Stimulated activated naive B cell treated with anti-CD40 and anti-IgM and Interleukin-4, amounts not matched to agents 10 μg/mL and 1 μg/mL and 100 μg/mL, for 72 hours (primary cell): ENCODE data around the gene ACVR2A.

Source experiments
- ATAC-seq, 2 donors: fragments of 150-1000 bp; cut with Tn5 transposase; replicated peaks; 2 replicates each; pipeline ENCODE4 v1.10.0; 2021; ENCODE audit warnings: moderate library complexity in 1 of 2
- DNase-seq: peaks from one replicate; pipeline ENCODE4 v3.0.0; 2021
- H3K27ac Mint-ChIP-seq: one replicate; pipeline ENCODE4 v1.8.0; 2022; ENCODE audit warnings: mild to moderate bottlenecking, mixed read lengths
- H3K27me3 Mint-ChIP-seq, 2 donors: one replicate each; pipeline ENCODE4 v1.8.0; 2022; ENCODE audit warnings: mixed read lengths in 2 of 2
- H3K36me3 Mint-ChIP-seq, 2 donors: one replicate each; pipeline ENCODE4 v1.8.0; 2022; ENCODE audit warnings: mixed read lengths in 2 of 2, mild to moderate bottlenecking in 1 of 2
- H3K4me1 Mint-ChIP-seq, 2 donors: one replicate each; pipeline ENCODE4 v1.8.0; 2022; ENCODE audit warnings: mixed read lengths in 2 of 2, mild to moderate bottlenecking in 1 of 2
- H3K4me3 Mint-ChIP-seq, 2 donors: one replicate each; pipeline ENCODE4 v1.8.0; 2022; ENCODE audit warnings: mild to moderate bottlenecking in 2 of 2, mixed read lengths in 2 of 2, moderate library complexity in 1 of 2
- H3K9me3 Mint-ChIP-seq, 2 donors: one replicate each; pipeline ENCODE4 v1.8.0; 2022; ENCODE audit warnings: mixed read lengths in 2 of 2, mild to moderate bottlenecking in 1 of 2

Gene ACVR2A

DNA sequence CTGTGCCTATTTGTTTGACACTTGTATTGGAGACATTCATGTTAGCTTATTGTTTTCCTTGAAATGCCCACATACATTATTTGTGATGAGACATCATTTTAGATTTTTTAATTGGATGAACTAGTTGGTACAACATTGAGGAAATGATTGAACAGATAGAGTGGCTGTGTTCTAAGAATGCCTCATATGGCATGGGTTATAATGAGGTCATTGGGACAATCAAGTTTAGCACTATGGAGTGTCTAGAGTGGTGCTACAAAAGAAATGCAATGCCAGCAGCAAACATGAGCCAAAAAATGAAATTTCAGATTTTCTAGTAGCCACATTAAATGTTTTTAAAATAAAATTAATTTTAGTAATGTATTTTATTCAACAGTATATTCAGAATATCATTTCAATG is 28.1 kb downstream of the ACVR2A start:
- no peak for DNase-seq
- no peak overlapping the region for H3K27ac Mint-ChIP-seq
- H3K9me3 Mint-ChIP-seq, result no peaks in the 10 kb centered on the region
- no peak for ATAC-seq
- H3K4me1 Mint-ChIP-seq, result peaks cover 2 to 7% of the 10 kb centered on the region in 2 donors
- no peaks in the 10 kb centered on the region for H3K27me3 Mint-ChIP-seq
- no peak overlapping the region for H3K4me3 Mint-ChIP-seq
- H3K36me3 Mint-ChIP-seq, result no peaks in the 10 kb centered on the region

GRCh38 chr2:147873859-147874483 is 29.1 kb downstream of the ACVR2A start:
- no peaks in the 10 kb centered on the region for H3K9me3 Mint-ChIP-seq
- ATAC-seq, result no peak
- DNase-seq, result no peak
- no peak overlapping the region for H3K27ac Mint-ChIP-seq
- peaks cover 2 to 7% of the 10 kb centered on the region in 2 donors for H3K4me1 Mint-ChIP-seq
- H3K36me3 Mint-ChIP-seq, result no peaks in the 10 kb centered on the region
- H3K27me3 Mint-ChIP-seq, result no peaks in the 10 kb centered on the region
- H3K4me3 Mint-ChIP-seq, result no peak overlapping the region

DNA sequence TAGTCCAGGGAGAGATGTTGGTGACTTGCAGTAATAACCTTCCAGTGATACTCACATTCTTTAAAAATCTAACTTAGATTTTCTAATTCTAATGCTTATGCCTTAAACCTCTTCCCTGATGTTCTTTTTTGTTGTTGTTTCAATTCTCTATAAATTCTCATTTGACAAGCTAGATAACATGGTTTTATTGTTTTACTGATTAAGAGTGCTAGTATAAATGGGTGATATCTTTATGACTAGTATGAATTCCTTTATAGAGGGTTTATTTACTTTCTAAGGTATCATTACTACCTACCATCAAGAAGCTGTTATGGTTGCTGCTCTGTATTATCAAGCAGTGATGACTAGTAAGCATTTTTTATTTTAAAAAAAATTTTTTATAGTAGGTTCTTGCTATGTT is 35.0 kb downstream of the ACVR2A start:
- Mint-ChIP-seq H3K27me3 (no peaks in the 10 kb centered on the region), H3K9me3 (no peaks in the 10 kb centered on the region), H3K4me3 (no peak overlapping the region), H3K4me1 (peaks cover 3 to 9% of the 10 kb centered on the region in 2 donors), H3K36me3 (no peaks in the 10 kb centered on the region), H3K27ac (no peak overlapping the region)
- no peak for ATAC-seq
- DNase-seq, result no peak

DNA sequence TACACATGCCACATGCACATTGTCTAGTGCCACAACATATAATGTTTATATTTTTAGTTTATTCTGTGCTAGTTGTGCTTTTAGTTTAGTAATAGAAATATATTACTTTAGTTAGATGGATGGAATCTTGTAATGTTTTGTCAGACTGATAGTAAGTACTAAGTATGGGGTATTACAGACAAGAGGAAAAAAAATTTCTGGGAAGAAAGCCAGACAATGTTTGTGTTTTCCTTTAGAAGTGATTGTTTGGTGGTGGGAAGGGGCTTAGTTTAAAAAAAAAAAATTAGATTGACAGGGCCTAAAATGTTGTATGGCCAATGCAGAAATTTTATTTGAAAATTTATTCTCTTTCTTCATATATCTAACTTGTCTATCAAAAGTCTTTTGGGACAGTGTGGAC is 37.8 kb downstream of the ACVR2A start:
- ATAC-seq (no peak), DNase-seq (no peak)
- H3K27ac Mint-ChIP-seq, result no peak overlapping the region
- H3K9me3 Mint-ChIP-seq, result no peaks in the 10 kb centered on the region
- H3K27me3 Mint-ChIP-seq, result no peaks in the 10 kb centered on the region
- H3K4me1 Mint-ChIP-seq, result peaks cover 4 to 15% of the 10 kb centered on the region in 2 donors
- H3K4me3 Mint-ChIP-seq, result no peak overlapping the region
- H3K36me3 Mint-ChIP-seq, result no peaks in the 10 kb centered on the region

DNA sequence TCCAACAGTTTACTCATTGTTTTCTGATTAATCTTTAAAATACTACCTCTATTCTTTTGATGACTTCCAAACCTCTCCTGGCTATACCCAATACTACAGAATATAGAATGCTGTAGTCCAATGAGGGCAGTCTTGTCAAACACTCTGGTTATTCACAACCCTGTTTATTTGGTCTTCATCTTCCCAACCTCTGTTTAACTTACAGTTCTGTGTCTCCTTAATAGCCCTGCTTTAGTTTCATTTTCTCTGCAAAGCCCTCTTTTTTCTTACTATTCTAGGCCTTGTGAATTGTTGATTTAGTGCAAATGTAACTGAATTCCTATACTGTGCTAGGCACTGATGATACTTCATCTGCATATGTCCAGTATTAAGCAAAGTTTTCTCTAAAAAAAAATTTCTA is 40.0 kb downstream of the ACVR2A start:
- H3K9me3 Mint-ChIP-seq, result no peaks in the 10 kb centered on the region
- no peaks in the 10 kb centered on the region for H3K27me3 Mint-ChIP-seq
- H3K27ac Mint-ChIP-seq, result no peak overlapping the region
- peaks cover 4 to 15% of the 10 kb centered on the region in 2 donors for H3K4me1 Mint-ChIP-seq
- no peak overlapping the region for H3K4me3 Mint-ChIP-seq
- DNase-seq, result no peak
- ATAC-seq, result no peak
- no peaks in the 10 kb centered on the region for H3K36me3 Mint-ChIP-seq

DNA sequence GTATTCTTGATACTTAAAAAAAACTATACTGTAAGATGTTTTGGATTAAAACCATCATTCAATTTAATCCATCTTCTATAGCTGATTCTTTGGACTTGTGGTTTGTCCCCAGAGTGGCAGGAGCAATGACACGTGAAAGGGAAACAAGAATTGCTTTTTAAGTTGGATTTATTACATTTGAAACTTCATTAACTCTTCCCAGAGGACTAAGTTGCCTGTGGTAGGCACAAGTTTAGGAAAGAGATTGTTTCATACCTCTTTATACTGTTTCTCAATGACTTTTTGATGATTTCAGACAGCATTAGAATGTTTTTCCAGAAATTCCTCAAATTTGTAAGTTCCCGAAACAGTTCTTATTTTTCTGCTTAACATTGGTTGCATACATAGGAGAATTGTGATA is 41.3 kb downstream of the ACVR2A start:
- Mint-ChIP-seq H3K27ac (no peak overlapping the region), H3K9me3 (no peaks in the 10 kb centered on the region), H3K27me3 (no peaks in the 10 kb centered on the region), H3K4me3 (no peak overlapping the region), H3K4me1 (peaks cover 4 to 14% of the 10 kb centered on the region in 2 donors), H3K36me3 (no peaks in the 10 kb centered on the region)
- DNase-seq (no peak), ATAC-seq (no peak)

GRCh38 chr2:147888680-147889079 is 43.9 kb downstream of the ACVR2A start:
- Mint-ChIP-seq H3K36me3 (no peaks in the 10 kb centered on the region), H3K27me3 (no peaks in the 10 kb centered on the region), H3K27ac (no peak overlapping the region), H3K4me3 (no peak overlapping the region), H3K9me3 (no peaks in the 10 kb centered on the region), H3K4me1 (peaks cover 3 to 14% of the 10 kb centered on the region in 2 donors)
- DNase-seq (no peak), ATAC-seq (no peak)

- no peaks in the 10 kb centered on the region for H3K27me3 Mint-ChIP-seq
- DNase-seq (no peak), ATAC-seq (no peak)
- no peak overlapping the region for H3K27ac Mint-ChIP-seq
- peaks cover 6 to 11% of the 10 kb centered on the region in 2 donors for H3K36me3 Mint-ChIP-seq
- H3K4me1 Mint-ChIP-seq, result no peaks in the 10 kb centered on the region
- no peak overlapping the region for H3K4me3 Mint-ChIP-seq
- H3K9me3 Mint-ChIP-seq, result peaks cover 0 to 2% of the 10 kb centered on the region in 2 donors
Observed at GRCh38 chr2:147904051-147904450, 59.2 kb downstream of the ACVR2A start.

GRCh38 chr2:147909178-147909577 is 64.3 kb downstream of the ACVR2A start:
- ATAC-seq (no peak), DNase-seq (no peak)
- Mint-ChIP-seq H3K27ac (no peak overlapping the region), H3K4me3 (no peak overlapping the region), H3K9me3 (peaks cover 0 to 2% of the 10 kb centered on the region in 2 donors), H3K4me1 (no peaks in the 10 kb centered on the region), H3K27me3 (no peaks in the 10 kb centered on the region), H3K36me3 (peaks cover 5 to 6% of the 10 kb centered on the region in 2 donors)

DNA sequence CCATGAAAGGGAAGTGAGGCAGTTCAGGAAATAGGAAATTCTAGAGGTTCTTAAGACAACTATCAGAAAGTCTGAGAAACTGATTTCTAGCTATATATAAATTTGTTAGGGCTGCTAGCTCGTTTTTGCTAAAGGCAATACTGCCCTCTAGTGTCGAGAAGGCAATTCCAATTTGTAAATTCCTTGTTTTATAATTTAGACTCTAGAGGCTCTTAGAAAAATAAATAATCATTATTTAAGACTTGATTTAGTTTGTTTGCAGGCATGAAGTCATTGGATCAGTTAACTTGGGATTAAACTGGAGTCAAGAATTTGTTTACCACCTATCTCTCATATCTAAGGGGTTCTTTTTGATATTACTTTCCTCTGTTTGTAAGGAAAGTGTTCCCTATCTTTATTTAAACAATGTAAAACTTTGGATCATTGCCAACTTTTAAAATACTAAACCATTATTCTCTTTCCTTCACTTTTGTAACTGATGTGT is 66.2 kb downstream of the ACVR2A start:
- Mint-ChIP-seq H3K4me3 (no peak overlapping the region), H3K9me3 (peaks cover 0 to 2% of the 10 kb centered on the region in 2 donors), H3K27me3 (no peaks in the 10 kb centered on the region), H3K27ac (no peak overlapping the region), H3K36me3 (peaks cover 5 to 6% of the 10 kb centered on the region in 2 donors), H3K4me1 (no peaks in the 10 kb centered on the region)
- ATAC-seq (peak in 1 of 2 donors; percentile 48), DNase-seq (peak; percentile 1)

DNA sequence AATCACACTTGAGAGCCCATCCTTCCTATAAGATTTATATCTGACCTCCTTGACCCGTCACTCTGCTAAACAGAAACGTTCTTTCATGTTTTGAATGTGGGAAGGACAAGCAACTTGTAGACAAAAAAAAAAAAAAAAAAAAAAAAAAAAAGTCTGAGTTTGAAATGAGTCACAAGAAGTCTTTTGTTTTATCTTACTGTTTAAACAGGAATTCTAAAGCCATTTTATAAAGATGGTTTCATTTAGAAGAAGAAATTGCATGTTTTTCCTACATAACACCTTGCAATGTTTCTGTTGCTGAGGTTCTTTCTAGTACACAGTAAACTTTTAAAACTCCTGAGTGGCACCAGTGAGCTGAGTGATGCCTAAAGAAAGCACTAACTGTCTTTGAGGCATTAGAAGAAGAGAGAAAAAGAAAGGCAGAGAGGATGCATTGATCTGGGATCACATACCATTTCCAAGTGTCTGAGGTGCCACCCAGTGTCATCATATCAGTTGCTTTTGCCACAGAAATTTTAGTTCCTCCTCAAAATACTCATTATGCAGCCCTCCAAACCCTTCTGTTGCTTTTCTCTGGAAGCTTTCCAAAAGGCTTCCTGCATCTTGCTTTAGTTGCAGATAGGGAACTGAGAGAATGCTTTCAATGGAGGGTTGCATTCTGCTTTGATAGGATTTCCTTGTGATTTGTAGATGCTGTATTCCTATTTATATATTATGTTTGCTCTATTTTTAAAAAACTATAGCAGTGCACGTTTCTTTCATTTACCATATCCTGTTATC is 69.1 kb downstream of the ACVR2A start:
- no peaks in the 10 kb centered on the region for H3K9me3 Mint-ChIP-seq
- no peak overlapping the region for H3K27ac Mint-ChIP-seq
- ATAC-seq (no peak), DNase-seq (no peak)
- no peaks in the 10 kb centered on the region for H3K27me3 Mint-ChIP-seq
- no peaks in the 10 kb centered on the region for H3K36me3 Mint-ChIP-seq
- no peak overlapping the region for H3K4me3 Mint-ChIP-seq
- no peaks in the 10 kb centered on the region for H3K4me1 Mint-ChIP-seq

- ATAC-seq, result no peak
- no peaks in the 10 kb centered on the region for H3K9me3 Mint-ChIP-seq
- DNase-seq, result no peak
- H3K27ac Mint-ChIP-seq, result no peak overlapping the region
- H3K36me3 Mint-ChIP-seq, result no peaks in the 10 kb centered on the region
- no peaks in the 10 kb centered on the region for H3K27me3 Mint-ChIP-seq
- no peak overlapping the region for H3K4me3 Mint-ChIP-seq
- H3K4me1 Mint-ChIP-seq, result no peaks in the 10 kb centered on the region
Observed at GRCh38 chr2:147916067-147916466, 71.2 kb downstream of the ACVR2A start.

DNA sequence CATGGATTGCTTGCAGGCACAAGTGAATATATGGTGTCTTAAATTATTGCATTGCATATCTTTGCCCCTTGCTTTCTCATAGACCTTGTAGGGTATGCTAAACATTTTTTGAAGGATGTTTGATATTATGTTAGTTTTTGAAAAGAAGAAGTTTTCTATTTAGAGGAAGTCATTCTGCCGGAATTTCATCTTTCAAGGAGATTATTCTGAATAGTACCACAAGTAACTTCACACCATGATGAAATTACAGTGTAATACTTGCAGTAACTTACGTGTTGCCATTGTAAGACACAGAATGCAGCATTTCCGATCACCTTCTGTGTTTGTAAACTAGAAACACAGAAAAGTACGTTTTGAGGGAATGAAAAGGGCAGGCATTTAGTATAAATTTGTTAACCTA is 71.9 kb downstream of the ACVR2A start:
- no peak for ATAC-seq
- H3K9me3 Mint-ChIP-seq, result no peaks in the 10 kb centered on the region
- no peak for DNase-seq
- peaks cover 0 to 1% of the 10 kb centered on the region in 2 donors for H3K36me3 Mint-ChIP-seq
- H3K27me3 Mint-ChIP-seq, result no peaks in the 10 kb centered on the region
- H3K4me3 Mint-ChIP-seq, result no peak overlapping the region
- H3K27ac Mint-ChIP-seq, result no peak overlapping the region
- H3K4me1 Mint-ChIP-seq, result no peaks in the 10 kb centered on the region

GRCh38 chr2:147917161-147917560 is 72.3 kb downstream of the ACVR2A start:
- no peaks in the 10 kb centered on the region for H3K9me3 Mint-ChIP-seq
- H3K27me3 Mint-ChIP-seq, result no peaks in the 10 kb centered on the region
- H3K4me3 Mint-ChIP-seq, result no peak overlapping the region
- ATAC-seq, result no peak
- H3K36me3 Mint-ChIP-seq, result peaks cover 0 to 1% of the 10 kb centered on the region in 2 donors
- DNase-seq, result no peak
- no peaks in the 10 kb centered on the region for H3K4me1 Mint-ChIP-seq
- H3K27ac Mint-ChIP-seq, result no peak overlapping the region

DNA sequence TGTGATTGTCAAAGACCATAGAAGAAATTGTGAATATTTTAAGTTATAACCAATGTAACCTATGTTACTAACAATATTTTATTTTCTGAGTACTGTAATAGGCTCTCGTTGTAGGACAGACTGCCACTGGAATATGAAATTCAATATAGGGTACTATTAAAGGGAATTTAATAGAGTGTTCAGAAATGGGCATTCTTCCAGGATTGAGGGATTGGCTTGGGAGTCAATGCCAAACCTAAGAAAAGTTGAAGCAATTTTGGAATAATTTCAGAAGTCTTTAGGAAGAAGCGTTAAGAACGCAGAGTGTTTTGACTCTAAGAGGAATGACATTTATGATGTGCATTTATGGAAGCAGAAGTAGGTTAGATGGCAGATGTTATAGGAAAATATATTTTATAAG is 79.0 kb downstream of the ACVR2A start:
- Mint-ChIP-seq H3K27me3 (no peaks in the 10 kb centered on the region), H3K36me3 (peaks cover 0 to 1% of the 10 kb centered on the region in 2 donors), H3K4me1 (no peaks in the 10 kb centered on the region), H3K9me3 (no peaks in the 10 kb centered on the region), H3K4me3 (no peak overlapping the region), H3K27ac (no peak overlapping the region)
- ATAC-seq (no peak), DNase-seq (no peak)
